HepG2 (cell line): ENCODE data around the gene TULP4. TPM values are rescaled to one million over a fixed set of nuclear protein-coding genes. Genes with fewer than 3 reads are reported as not detected.

Source experiments
- ADNP ChIP-seq: sonication (generic); formaldehyde crosslinking; IDR thresholded peaks from 2 replicates; pipeline ENCODE4 v1.4.0; 2020; ENCODE audit warnings: missing genetic modification reagents
- CHCHD3 ChIP-seq: sonication (generic); formaldehyde crosslinking; IDR thresholded peaks from 2 replicates; pipeline ENCODE4 v1.8.0; 2022; ENCODE audit warnings: mild to moderate bottlenecking, missing genetic modification reagents, moderate library complexity
- CSRNP2 ChIP-seq: sonication (generic); formaldehyde crosslinking; conservative IDR thresholded peaks from 2 replicates; pipeline ENCODE4 v1.8.0; 2022; ENCODE audit warnings: low read depth, missing genetic modification reagents
- GMEB1 ChIP-seq: sonication (generic); formaldehyde crosslinking; IDR thresholded peaks from 2 replicates; pipeline ENCODE4 v1.5.1; 2020; ENCODE audit warnings: missing genetic modification reagents, mild to moderate bottlenecking, borderline replicate concordance
- HNRNPK ChIP-seq: fragments of 200-400 bp; formaldehyde crosslinking; IDR thresholded peaks from 2 replicates; pipeline ENCODE4 v1.6.1; 2018; ENCODE audit warnings: low read length, low read depth, moderate library complexity, mild to moderate bottlenecking; ENCODE audit not compliant: poor library complexity, severe bottlenecking
- MTERF4 ChIP-seq: sonication (generic); formaldehyde crosslinking; IDR thresholded peaks from 2 replicates; pipeline ENCODE4 v1.8.0; 2023; ENCODE audit warnings: mild to moderate bottlenecking, missing genetic modification reagents
- NPAS2 ChIP-seq: sonication (generic); formaldehyde crosslinking; IDR thresholded peaks from 2 replicates; pipeline ENCODE4 v1.8.0; 2022; ENCODE audit warnings: mild to moderate bottlenecking, missing genetic modification reagents, borderline replicate concordance
- NR0B2 ChIP-seq: sonication (generic); formaldehyde crosslinking; IDR thresholded peaks from 2 replicates; pipeline ENCODE4 v1.4.0; 2020; ENCODE audit warnings: mild to moderate bottlenecking, missing genetic modification reagents
- REL ChIP-seq: sonication (generic); formaldehyde crosslinking; conservative IDR thresholded peaks from 2 replicates; pipeline ENCODE4 v1.8.0; 2022; ENCODE audit warnings: mild to moderate bottlenecking, missing genetic modification reagents, moderate library complexity
- SAP130 ChIP-seq: IDR thresholded peaks from 2 replicates; pipeline ENCODE4 v1.6.1; 2016; ENCODE audit warnings: low read depth
- SKI ChIP-seq: fragments of 450-650 bp; IDR thresholded peaks from one replicate; pipeline ENCODE4 v1.6.1; 2018; ENCODE audit warnings: mild to moderate bottlenecking; ENCODE audit not compliant: partially characterized antibody
- SMAD3 ChIP-seq: sonication (generic); formaldehyde crosslinking; IDR thresholded peaks from 2 replicates; pipeline ENCODE4 v1.4.0; 2020; ENCODE audit warnings: missing genetic modification reagents
- ZFY ChIP-seq: sonication (generic); formaldehyde crosslinking; IDR thresholded peaks from 2 replicates; pipeline ENCODE4 v1.4.0; 2020; ENCODE audit warnings: missing genetic modification reagents
- ZIK1 ChIP-seq: sonication (generic); formaldehyde crosslinking; IDR thresholded peaks from 2 replicates; pipeline ENCODE4 v1.5.0; 2020; ENCODE audit warnings: mild to moderate bottlenecking, low read depth, missing genetic modification reagents, borderline replicate concordance
- ZNF253 ChIP-seq: sonication (generic); formaldehyde crosslinking; IDR thresholded peaks from 2 replicates; pipeline ENCODE4 v1.8.0; 2022; ENCODE audit warnings: mild to moderate bottlenecking, missing genetic modification reagents, borderline replicate concordance
- ZNF432 ChIP-seq: sonication (generic); formaldehyde crosslinking; IDR thresholded peaks from 2 replicates; pipeline ENCODE4 v1.5.0; 2020; ENCODE audit warnings: missing genetic modification reagents, mild to moderate bottlenecking, borderline replicate concordance
- ZNF576 ChIP-seq: sonication (generic); formaldehyde crosslinking; IDR thresholded peaks from 2 replicates; pipeline ENCODE4 v1.4.0; 2020; ENCODE audit warnings: mild to moderate bottlenecking, missing genetic modification reagents
- ZNF614 ChIP-seq: IDR thresholded peaks from 2 replicates; pipeline ENCODE4 v1.6.1; 2018; ENCODE audit warnings: missing biosample characterization, missing genetic modification reagents, inconsistent platforms, borderline replicate concordance
- ZNF644 ChIP-seq: IDR thresholded peaks from 2 replicates; pipeline ENCODE4 v1.6.1; 2016; ENCODE audit warnings: low read depth
- ZNF710 ChIP-seq: sonication (generic); formaldehyde crosslinking; IDR thresholded peaks from 2 replicates; pipeline ENCODE4 v1.5.0; 2020; ENCODE audit warnings: mild to moderate bottlenecking, missing genetic modification reagents, borderline replicate concordance
- polyA plus RNA-seq, 8 experiments: library from polyadenylated mRNA; depleted of rRNA in 3 of 8; stranded (reverse) in 7 of 8; unstranded in 1 of 8; fragments of >200 nt; fragmentation: Illumina TruSeq in 4 of 8; extraction: Trizol in 4 of 8; gene quantifications; 2 replicates each; pipeline versions ENCODE4 v1.2.1 to v1.2.3, GENCODE V29; 2011 to 2016; ENCODE audit warnings: low read depth in 4 of 8, missing spikeins in 1 of 8, mixed read lengths in 1 of 8; ENCODE audit not compliant: insufficient read depth in 1 of 8
- total RNA-seq, 5 experiments: library from RNA; depleted of rRNA; stranded (reverse); fragments of >200 nt; fragmentation: Illumina TruSeq; extraction: Trizol; gene quantifications; 2 replicates each; pipeline ENCODE4 v1.2.3, GENCODE V29; 2016; ENCODE audit warnings: low read depth in 1 of 5

TULP4 gene
- total and polyA plus RNA-seq, 2 of the 13 experiments (the other 11 are each of a cell fraction or from before 2014, with no cell fraction given) = 21.1 to 122 TPM

GRCh38 chr6:158536891-158537798, 224.9 kb downstream of the TULP4 start (continued):
- TF ChIP-seq ADNP (CRISPR knock-in tag) (0 out of 2 replicates have a peak, but pooled peaks have one; percentile 38), SAP130 (CRISPR knock-in tag) (peak; percentile 58), ZIK1 (CRISPR knock-in tag) (peak; percentile 64; the same call in 1 of the 2 replicates), GMEB1 (peak; percentile 75), ZNF253 (CRISPR knock-in tag) (0 out of 2 replicates have a peak, but pooled peaks have one; percentile 28), ZNF710 (CRISPR knock-in tag) (peak; percentile 41; the same call in 1 of the 2 replicates), CHCHD3 (no peak), REL (CRISPR knock-in tag) (0 out of 2 replicates have a peak, but pooled peaks have one; percentile 34), MTERF4 (CRISPR knock-in tag) (no peak), SMAD3 (CRISPR knock-in tag) (0 out of 2 replicates have a peak, but pooled peaks have one; percentile 5), SKI (peak; percentile 67), ZFY (CRISPR knock-in tag) (peak; percentile 73), ZNF614 (CRISPR knock-in tag) (no peak), NPAS2 (no peak), ZNF644 (CRISPR knock-in tag) (no peak), ZNF432 (CRISPR knock-in tag) (no peak), ZNF576 (CRISPR knock-in tag) (no peak), CSRNP2 (CRISPR knock-in tag) (no peak), NR0B2 (CRISPR knock-in tag) (peak; percentile 69; the same call in 1 of the 2 replicates), HNRNPK (peak; percentile 76)
